AG04449 (cell line): ENCODE data around the gene VPS39.

Source experiments
- CTCF ChIA-PET: fragments of 350-600 bp; formaldehyde crosslinking; extraction: SDS; loops from one replicate; lab custom pipeline; 2021; ENCODE audit warnings: antibody characterized with exemption; lab: Yijun Ruan, JAX
- POLR2A ChIA-PET: fragments of 400-600, 350-600 bp; formaldehyde crosslinking; extraction: SDS; loops from one replicate; lab custom pipeline; 2020; ENCODE audit warnings: antibody characterized with exemption, inconsistent platforms; lab: Yijun Ruan, JAX
- DNase-seq: peaks from one replicate; pipeline ENCODE4 v3.0.0-alpha.2; 2010; ENCODE audit warnings: low read depth, low spot score
- H3K4me3 ChIP-seq: 2 replicates; pipeline ENCODE4 v1.5.1; 2011; ENCODE audit warnings: low read depth, mild to moderate bottlenecking, control low read depth, low read length
- TF ChIP-seq, protein P1 (sequence below): IDR thresholded peaks from one replicate; pipeline ENCODE4 v1.5.1; 2011; ENCODE audit warnings: mild to moderate bottlenecking, moderate library complexity, low read length, control low read depth, inconsistent platforms; ENCODE audit not compliant: insufficient read depth; ENCODE audit errors: missing control alignments

Gene VPS39

DNA sequence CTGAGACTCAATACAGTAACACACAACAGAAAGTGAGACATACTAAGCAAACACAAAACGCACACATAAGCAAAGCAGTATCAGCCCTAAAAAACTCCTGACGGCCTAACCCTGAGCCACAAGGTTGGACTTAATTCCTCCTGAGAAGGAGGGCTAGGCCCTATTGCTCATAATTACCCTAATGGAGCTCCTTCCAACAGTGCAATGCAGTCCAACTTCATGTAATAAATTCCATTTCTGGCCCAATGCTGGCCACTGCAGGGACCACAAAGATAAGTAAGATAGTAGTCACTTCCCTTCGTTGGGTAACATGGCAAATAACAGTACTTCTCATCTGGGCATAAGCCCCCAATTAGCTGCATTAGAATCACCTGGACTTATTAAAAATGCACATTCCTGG, 4.2 kb downstream of the VPS39 start:
- no peak overlapping the region for H3K4me3 ChIP-seq
- TF ChIP-seq, protein P1, sequence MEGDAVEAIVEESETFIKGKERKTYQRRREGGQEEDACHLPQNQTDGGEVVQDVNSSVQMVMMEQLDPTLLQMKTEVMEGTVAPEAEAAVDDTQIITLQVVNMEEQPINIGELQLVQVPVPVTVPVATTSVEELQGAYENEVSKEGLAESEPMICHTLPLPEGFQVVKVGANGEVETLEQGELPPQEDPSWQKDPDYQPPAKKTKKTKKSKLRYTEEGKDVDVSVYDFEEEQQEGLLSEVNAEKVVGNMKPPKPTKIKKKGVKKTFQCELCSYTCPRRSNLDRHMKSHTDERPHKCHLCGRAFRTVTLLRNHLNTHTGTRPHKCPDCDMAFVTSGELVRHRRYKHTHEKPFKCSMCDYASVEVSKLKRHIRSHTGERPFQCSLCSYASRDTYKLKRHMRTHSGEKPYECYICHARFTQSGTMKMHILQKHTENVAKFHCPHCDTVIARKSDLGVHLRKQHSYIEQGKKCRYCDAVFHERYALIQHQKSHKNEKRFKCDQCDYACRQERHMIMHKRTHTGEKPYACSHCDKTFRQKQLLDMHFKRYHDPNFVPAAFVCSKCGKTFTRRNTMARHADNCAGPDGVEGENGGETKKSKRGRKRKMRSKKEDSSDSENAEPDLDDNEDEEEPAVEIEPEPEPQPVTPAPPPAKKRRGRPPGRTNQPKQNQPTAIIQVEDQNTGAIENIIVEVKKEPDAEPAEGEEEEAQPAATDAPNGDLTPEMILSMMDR = no peak
- DNase-seq = no peak
- POLR2A ChIA-PET = no interaction called here
- CTCF ChIA-PET = no interaction called here

DNA sequence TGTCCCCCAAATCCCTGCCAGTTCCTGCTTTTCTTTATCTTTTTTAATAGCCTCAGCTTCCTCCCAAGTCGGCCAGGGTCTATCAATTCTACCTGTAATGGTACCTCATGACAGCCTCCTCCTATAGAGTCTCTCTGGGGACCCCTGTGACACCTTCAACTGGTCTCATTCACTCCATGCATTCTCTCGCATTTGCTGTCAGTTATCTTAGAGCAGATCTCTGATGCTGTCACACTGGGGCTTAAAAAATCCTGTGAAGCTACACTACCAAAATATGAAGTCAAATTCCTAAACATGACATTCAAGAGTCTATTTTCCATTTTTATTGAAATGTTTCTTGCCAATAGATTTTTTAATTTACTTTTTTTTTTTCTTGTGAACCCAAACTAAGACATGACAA, 5.5 kb downstream of the VPS39 start:
- CTCF ChIA-PET = interaction anchor here (0.7 kb wide), 1 partner anchor 259 kb away, joined by 4 read pairs; no protein-coding TSS in a partner anchor
- TF ChIP-seq, protein P1 = no peak

DNA sequence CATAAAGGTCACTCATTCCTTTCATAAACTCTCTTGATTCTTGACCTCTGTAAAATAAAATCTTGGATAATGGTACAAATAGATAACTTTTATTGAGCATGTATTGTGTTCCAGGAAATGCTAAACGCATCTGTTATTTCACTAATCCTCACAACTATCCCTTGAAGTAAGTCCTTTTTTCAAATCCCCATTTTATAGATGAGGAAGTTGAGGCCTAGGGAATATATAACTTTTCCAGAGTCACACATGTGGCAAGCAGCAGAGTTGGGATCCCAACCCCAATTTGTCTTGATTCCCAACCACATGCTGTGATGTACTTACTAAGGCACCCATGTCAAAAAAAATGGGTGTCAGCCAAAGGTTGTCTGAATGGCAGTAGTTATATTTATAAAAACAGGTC, 6.3 kb downstream of the VPS39 start:
- no peak overlapping the region for H3K4me3 ChIP-seq
- ChIA-PET CTCF (interaction anchor here (1.5 kb wide), 1 partner anchor 184 kb away, joined by 6 read pairs; no protein-coding TSS in a partner anchor), POLR2A (no interaction called here)
- TF ChIP-seq, protein P1 = no peak
- DNase-seq = no peak

More for the DNA sequence above, 5.5 kb downstream of the VPS39 start:
- POLR2A ChIA-PET = no interaction called here
- no peak for DNase-seq
- H3K4me3 ChIP-seq = no peak overlapping the region

DNA sequence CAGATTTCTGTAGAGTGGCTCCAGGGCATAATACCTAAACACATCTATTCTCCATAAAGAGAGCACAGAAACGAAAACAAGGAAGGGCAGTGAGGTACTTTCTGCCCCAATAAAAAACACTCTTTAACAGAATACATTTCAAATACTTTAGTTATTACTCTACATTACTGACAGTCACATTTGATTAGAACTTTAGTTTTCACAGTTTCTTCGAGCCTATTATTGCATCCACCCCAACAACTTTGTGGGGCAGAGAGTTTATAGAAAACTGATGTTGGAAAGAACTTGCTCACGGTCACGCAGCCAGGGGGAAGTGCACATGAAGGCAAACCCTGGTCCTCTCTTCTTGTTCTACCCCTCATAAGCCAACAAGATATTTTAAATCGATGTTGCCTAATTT, 9.0 kb downstream of the VPS39 start:
- ChIA-PET POLR2A (no interaction called here), CTCF (no interaction called here)
- TF ChIP-seq, protein P1 = no peak

DNA sequence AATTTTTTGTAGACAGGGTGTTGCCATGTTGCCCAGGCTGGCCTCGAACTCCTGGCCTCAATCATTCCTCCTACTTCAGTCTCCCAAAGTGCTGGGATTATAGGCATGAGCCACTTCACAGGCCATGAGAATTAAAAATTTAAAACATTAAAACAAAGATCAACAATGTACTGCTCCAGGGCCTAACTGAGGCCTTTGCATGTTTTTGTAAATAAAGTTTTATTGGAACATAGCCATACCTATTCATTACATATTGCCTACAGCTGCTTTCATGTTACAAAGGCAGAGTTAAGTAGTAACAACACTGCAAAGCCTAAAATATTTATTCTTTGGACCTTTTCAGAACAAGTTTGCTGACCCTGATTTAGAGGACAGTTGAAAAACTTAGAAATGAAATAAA, 9.6 kb downstream of the VPS39 start:
- POLR2A ChIA-PET = no interaction called here
- CTCF ChIA-PET = interaction anchor here (1.3 kb wide), 1 partner anchor 187 kb away, joined by 3 read pairs; no protein-coding TSS in a partner anchor
- no peak overlapping the region for H3K4me3 ChIP-seq
- DNase-seq = no peak
- TF ChIP-seq, protein P1 = no peak

More for the DNA sequence above, 9.0 kb downstream of the VPS39 start:
- H3K4me3 ChIP-seq = no peak overlapping the region
- no peak for DNase-seq

DNA sequence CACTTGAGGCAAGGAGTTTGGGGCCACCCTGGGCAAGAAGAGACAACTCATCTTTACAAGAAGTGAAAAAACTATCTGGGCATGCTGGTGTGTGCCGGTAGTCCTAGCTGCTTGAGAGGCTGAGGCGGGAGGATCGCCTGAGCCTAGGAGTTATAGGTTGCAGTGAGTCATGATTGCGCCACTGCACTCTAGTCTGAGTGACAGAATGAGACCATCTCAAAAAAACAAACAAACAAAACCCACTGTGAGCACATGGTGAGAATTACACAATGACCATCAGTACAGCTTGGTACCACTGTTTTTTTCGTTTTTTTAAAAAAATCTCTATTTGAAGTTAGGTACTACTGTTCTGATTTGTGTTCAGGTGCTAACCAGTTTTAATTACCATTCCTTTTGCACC, 13.6 kb downstream of the VPS39 start:
- DNase-seq = no peak
- ChIA-PET POLR2A (no interaction called here), CTCF (interaction anchor here (1.2 to 1.3 kb wide), 2 partner anchors 189 to 191 kb away, joined by 4 to 6 read pairs; no protein-coding TSS in a partner anchor)
- TF ChIP-seq, protein P1 = no peak
- no peak overlapping the region for H3K4me3 ChIP-seq
